ENCODE data around the gene STAC2. TPM values are rescaled to one million over a fixed set of nuclear protein-coding genes. Genes with fewer than 3 reads are reported as not detected.

STAC2 gene
- polyA plus RNA-seq, 3 donors, result not detected

DNA sequence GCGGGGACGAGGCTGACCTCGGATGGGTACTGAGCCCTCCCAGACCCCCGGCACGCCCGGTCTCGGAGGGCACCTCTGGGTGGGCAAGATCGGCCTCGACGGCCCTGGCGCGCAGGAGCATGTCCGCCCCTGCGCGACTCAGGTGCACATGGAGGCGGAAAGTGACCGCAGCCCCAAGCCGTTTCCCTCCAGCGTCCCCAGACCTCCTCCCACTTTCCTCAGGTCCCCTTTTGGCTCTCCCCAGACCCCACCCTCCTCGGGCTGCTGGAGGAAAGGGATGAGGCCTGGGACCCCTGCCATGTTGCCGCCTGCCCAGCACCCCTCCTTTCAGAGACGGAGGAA, 15.7 kb downstream of the STAC2 start:
- Histone ChIP-seq H3K9me3 (replicated peaks in 1 of 2; ENCODE audit: control insufficient read depth in 1 of 2, insufficient read depth in 1 of 2, low read length in 2 of 2) (no peaks in the 10 kb centered on the region), H3K4me2 (replicated peaks; ENCODE audit: extremely low read depth, low read length, poor library complexity, severe bottlenecking) (peak overlapping the region; percentile 75), H3K9ac (ENCODE audit: insufficient read depth, low read length, poor library complexity, severe bottlenecking) (peak overlapping the region; percentile 57), H4K20me1 (ENCODE audit: insufficient read depth, low read length) (no peaks in the 10 kb centered on the region), H3K27ac (ENCODE audit: low read depth in 1 of 2, low read length in 2 of 2) (no peak overlapping the region), H3K4me3 (replicated peaks in 1 of 3; ENCODE audit: low read depth in 2 of 3, low read length in 3 of 3) (peak overlapping the region; percentile 2 to 65 (median 40)), H3K79me2 (ENCODE audit: insufficient read depth, low read length) (no peaks in the 10 kb centered on the region), H3K36me3 (replicated peaks in 1 of 2; ENCODE audit: control insufficient read depth in 1 of 2, insufficient read depth in 2 of 2, low read length in 2 of 2) (peaks cover 2% of the 10 kb centered on the region in 2 donors), H3K4me1 (ENCODE audit: control insufficient read depth in 1 of 2, insufficient read depth in 2 of 2, low read length in 2 of 2) (peaks cover 19 to 21% of the 10 kb centered on the region in 2 donors), H2AFZ (ENCODE audit: insufficient read depth, low read depth, low read length, poor library complexity, severe bottlenecking) (peak overlapping the region; percentile 83), H3K27me3 (ENCODE audit: control insufficient read depth in 2 of 2, insufficient read depth in 2 of 2, low read length in 2 of 2) (peaks cover 0 to 11% of the 10 kb centered on the region in 2 donors)
- TF ChIP-seq, protein P1, sequence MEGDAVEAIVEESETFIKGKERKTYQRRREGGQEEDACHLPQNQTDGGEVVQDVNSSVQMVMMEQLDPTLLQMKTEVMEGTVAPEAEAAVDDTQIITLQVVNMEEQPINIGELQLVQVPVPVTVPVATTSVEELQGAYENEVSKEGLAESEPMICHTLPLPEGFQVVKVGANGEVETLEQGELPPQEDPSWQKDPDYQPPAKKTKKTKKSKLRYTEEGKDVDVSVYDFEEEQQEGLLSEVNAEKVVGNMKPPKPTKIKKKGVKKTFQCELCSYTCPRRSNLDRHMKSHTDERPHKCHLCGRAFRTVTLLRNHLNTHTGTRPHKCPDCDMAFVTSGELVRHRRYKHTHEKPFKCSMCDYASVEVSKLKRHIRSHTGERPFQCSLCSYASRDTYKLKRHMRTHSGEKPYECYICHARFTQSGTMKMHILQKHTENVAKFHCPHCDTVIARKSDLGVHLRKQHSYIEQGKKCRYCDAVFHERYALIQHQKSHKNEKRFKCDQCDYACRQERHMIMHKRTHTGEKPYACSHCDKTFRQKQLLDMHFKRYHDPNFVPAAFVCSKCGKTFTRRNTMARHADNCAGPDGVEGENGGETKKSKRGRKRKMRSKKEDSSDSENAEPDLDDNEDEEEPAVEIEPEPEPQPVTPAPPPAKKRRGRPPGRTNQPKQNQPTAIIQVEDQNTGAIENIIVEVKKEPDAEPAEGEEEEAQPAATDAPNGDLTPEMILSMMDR (IDR thresholded peaks at IDR 0.05), result no peak
- H3K27me3 Mint-ChIP-seq (ENCODE audit: low read depth in 3 of 3), result peaks cover 9 to 31% (median 12%) of the 10 kb centered on the region in 3 donors
- no peak for DNase-seq
- peaks cover 21% of the 10 kb centered on the region for H3K4me1 Mint-ChIP-seq
- peak overlapping the region; percentile 74 to 81 for H3K4me3 Mint-ChIP-seq
- H3K36me3 Mint-ChIP-seq, result peaks cover 2% of the 10 kb centered on the region in 2 donors
- intact Hi-C loops (cut with micrococcal nuclease), result no loop called here
- peak overlapping the region in 6 of 7 donors; percentile 40 to 86 (median 76) for H3K27ac Mint-ChIP-seq
- peaks cover 0 to 8% (median 0%) of the 10 kb centered on the region in 7 donors for H3K9me3 Mint-ChIP-seq
- 3% methylated on average over 18 of the region's 22 CpGs for WGBS (ENCODE audit: insufficient coverage)

GRCh38 chr17:39209317-39210092, 16.2 kb downstream of the STAC2 start:
- Mint-ChIP-seq H3K27me3 (ENCODE audit: low read depth in 3 of 3) (peaks cover 9 to 31% (median 12%) of the 10 kb centered on the region in 3 donors), H3K4me3 (peak overlapping the region; percentile 74 to 81), H3K27ac (peak overlapping the region in 6 of 7 donors; percentile 73 to 86 (median 80)), H3K36me3 (peaks cover 8% of the 10 kb centered on the region in 2 donors), H3K4me1 (peaks cover 21% of the 10 kb centered on the region), H3K9me3 (peaks cover 0 to 8% (median 0%) of the 10 kb centered on the region in 7 donors)
- no peaks in the 10 kb centered on the region for H3K79me2 ChIP-seq (ENCODE audit: insufficient read depth, low read length)
- peaks cover under 1% of the 10 kb centered on the region for H4K20me1 ChIP-seq (ENCODE audit: insufficient read depth, low read length)
- peaks cover 0 to 11% of the 10 kb centered on the region in 2 donors for H3K27me3 ChIP-seq (ENCODE audit: control insufficient read depth in 2 of 2, insufficient read depth in 2 of 2, low read length in 2 of 2)
- intact Hi-C loops (cut with micrococcal nuclease), result loop anchor here in 1 of 2 donors (5.0 kb wide), 1 partner anchor 33 kb away; no protein-coding TSS in a partner anchor
- H3K4me3 ChIP-seq (replicated peaks in 1 of 3; ENCODE audit: low read depth in 2 of 3, low read length in 3 of 3), result peak overlapping the region; percentile 2 to 65 (median 40)
- H3K9ac ChIP-seq (ENCODE audit: insufficient read depth, low read length, poor library complexity, severe bottlenecking), result peak overlapping the region; percentile 57
- H2AFZ ChIP-seq (ENCODE audit: insufficient read depth, low read depth, low read length, poor library complexity, severe bottlenecking), result peak overlapping the region; percentile 83
- H3K27ac ChIP-seq (ENCODE audit: low read depth in 1 of 2, low read length in 2 of 2), result peak overlapping the region; percentile 3 to 51
- TF ChIP-seq, protein P1 (IDR thresholded peaks at IDR 0.05), result no peak
- no peaks in the 10 kb centered on the region for H3K9me3 ChIP-seq (replicated peaks in 1 of 2; ENCODE audit: control insufficient read depth in 1 of 2, insufficient read depth in 1 of 2, low read length in 2 of 2)
- H3K4me1 ChIP-seq (ENCODE audit: control insufficient read depth in 1 of 2, insufficient read depth in 2 of 2, low read length in 2 of 2), result peaks cover 19 to 21% of the 10 kb centered on the region in 2 donors
- H3K4me2 ChIP-seq (replicated peaks; ENCODE audit: extremely low read depth, low read length, poor library complexity, severe bottlenecking), result peak overlapping the region; percentile 75
- peaks cover 8% of the 10 kb centered on the region in 2 donors for H3K36me3 ChIP-seq (replicated peaks in 1 of 2; ENCODE audit: control insufficient read depth in 1 of 2, insufficient read depth in 2 of 2, low read length in 2 of 2)
- peak; percentile 67 to 86 (median 74) for DNase-seq
- WGBS (ENCODE audit: insufficient coverage), result under 1% methylated on average over 32 of the region's 39 CpGs

Data from CD14-positive monocyte (primary cell).